ENCODE measurements around the gene POU2AF1.

DNA sequence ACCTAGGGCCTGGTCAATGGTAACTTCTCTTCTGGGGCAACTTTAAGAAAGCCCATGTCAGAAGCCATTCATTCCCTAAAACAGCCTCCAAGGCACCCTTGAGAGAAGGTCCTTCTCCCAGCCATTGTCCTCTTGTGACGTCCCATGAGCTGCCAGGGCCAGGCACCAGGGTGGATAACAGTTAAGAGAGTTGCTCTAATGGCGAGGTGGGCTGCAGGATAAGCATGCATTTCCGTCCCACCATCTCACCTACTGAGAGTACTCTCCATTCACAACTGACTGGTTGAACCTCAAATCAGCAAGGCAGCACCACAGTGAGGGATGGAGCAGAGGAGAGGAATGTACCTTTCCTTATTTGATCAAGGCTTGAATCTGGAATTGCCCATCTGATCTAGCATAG is 14.6 kb downstream of the POU2AF1 start:
- TF ChIP-seq POLR2A (IDR thresholded peaks at IDR 0.05), result no peak
- TF ChIP-seq, protein P1, sequence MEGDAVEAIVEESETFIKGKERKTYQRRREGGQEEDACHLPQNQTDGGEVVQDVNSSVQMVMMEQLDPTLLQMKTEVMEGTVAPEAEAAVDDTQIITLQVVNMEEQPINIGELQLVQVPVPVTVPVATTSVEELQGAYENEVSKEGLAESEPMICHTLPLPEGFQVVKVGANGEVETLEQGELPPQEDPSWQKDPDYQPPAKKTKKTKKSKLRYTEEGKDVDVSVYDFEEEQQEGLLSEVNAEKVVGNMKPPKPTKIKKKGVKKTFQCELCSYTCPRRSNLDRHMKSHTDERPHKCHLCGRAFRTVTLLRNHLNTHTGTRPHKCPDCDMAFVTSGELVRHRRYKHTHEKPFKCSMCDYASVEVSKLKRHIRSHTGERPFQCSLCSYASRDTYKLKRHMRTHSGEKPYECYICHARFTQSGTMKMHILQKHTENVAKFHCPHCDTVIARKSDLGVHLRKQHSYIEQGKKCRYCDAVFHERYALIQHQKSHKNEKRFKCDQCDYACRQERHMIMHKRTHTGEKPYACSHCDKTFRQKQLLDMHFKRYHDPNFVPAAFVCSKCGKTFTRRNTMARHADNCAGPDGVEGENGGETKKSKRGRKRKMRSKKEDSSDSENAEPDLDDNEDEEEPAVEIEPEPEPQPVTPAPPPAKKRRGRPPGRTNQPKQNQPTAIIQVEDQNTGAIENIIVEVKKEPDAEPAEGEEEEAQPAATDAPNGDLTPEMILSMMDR (IDR thresholded peaks at IDR 0.05), result no peak

Data from esophagus squamous epithelium (tissue), 4 donors.